Measurements from ENCODE around the gene KMT2C. TPM values are rescaled to one million over a fixed set of nuclear protein-coding genes. Genes with fewer than 3 reads are reported as not detected.
"Not testable (repeated sequence)": the region's sequence is repeated elsewhere in the genome, so short reads cannot be mapped to it uniquely, and the experiment has no call there.

Gene KMT2C
- total and polyA plus RNA-seq, 2 of the 8 experiments (the other 6 are each of a cell fraction or from before 2014, with no cell fraction given), result 9.1 to 40.8 TPM

GRCh38 chr7:152286219-152286618, 149.6 kb downstream of the KMT2C start:
- H3K36me3 ChIP-seq (ENCODE audit: control insufficient read depth in 2 of 4, insufficient read depth in 4 of 4, low read length in 3 of 4); H2BK5ac ChIP-seq (ENCODE audit: low read depth, low read length); H3K18ac ChIP-seq (ENCODE audit: extremely low read depth, low read length); H3K27me3 ChIP-seq (replicated peaks in 1 of 4; ENCODE audit: control insufficient read depth in 3 of 4, extremely low read depth in 1 of 4, insufficient read depth in 3 of 4, low read length in 3 of 4); H2BK15ac ChIP-seq (ENCODE audit: low read length); H2BK20ac ChIP-seq (ENCODE audit: low read length); CTCF ChIA-PET (ENCODE audit: partially characterized antibody); H3K23me2 ChIP-seq (ENCODE audit: low read depth, low read length); H3K4me3 ChIP-seq (ENCODE audit: extremely low read depth in 1 of 4, insufficient read depth in 2 of 4, low read depth in 3 of 4, low read length in 4 of 4); H4K5ac ChIP-seq (ENCODE audit: insufficient read length, low read depth, low read length); DNase-seq (ENCODE audit: low read depth in 1 of 2, low spot score in 2 of 2); H4K91ac ChIP-seq (replicated peaks; ENCODE audit: insufficient read length, low read length); H3K14ac ChIP-seq (ENCODE audit: insufficient read length); H3K9me3 ChIP-seq (ENCODE audit: insufficient read depth in 2 of 2, low read depth in 1 of 2, low read length in 1 of 2); H3K79me2 ChIP-seq (ENCODE audit: control insufficient read depth in 1 of 2, insufficient read depth in 2 of 2, low read length in 2 of 2); H4K20me1 ChIP-seq (replicated peaks in 1 of 2; ENCODE audit: control insufficient read depth in 1 of 2, insufficient read depth in 2 of 2, low read length in 2 of 2); H3K56ac ChIP-seq (replicated peaks; ENCODE audit: insufficient read length, low read depth, low read length); H3K27ac ChIP-seq (ENCODE audit: low read depth, low read length); H2AFZ ChIP-seq (ENCODE audit: low read length); H3K4me1 ChIP-seq (replicated peaks in 1 of 4; ENCODE audit: control insufficient read depth in 3 of 4, insufficient read depth in 4 of 4, low read length in 3 of 4); H3K4me2 ChIP-seq (ENCODE audit: insufficient read depth in 1 of 2, low read depth in 2 of 2, low read length in 2 of 2); H2BK12ac ChIP-seq (ENCODE audit: low read depth, low read length); H3K79me1 ChIP-seq (ENCODE audit: low read depth, low read length); H2BK120ac ChIP-seq (replicated peaks; ENCODE audit: low read depth, low read length); H3K23ac ChIP-seq (ENCODE audit: insufficient read length); H4K8ac ChIP-seq (ENCODE audit: extremely low read depth, insufficient read depth, low read length); H2AK5ac ChIP-seq (ENCODE audit: low read depth, low read length); H3K4ac ChIP-seq (replicated peaks; ENCODE audit: insufficient read length, low read depth, low read length); POLR2A ChIA-PET (ENCODE audit: partially characterized antibody); H3K9ac ChIP-seq (replicated peaks in 1 of 4; ENCODE audit: extremely low read depth in 1 of 4, low read depth in 3 of 4, low read length in 3 of 4): not testable (repeated sequence)
- FAIRE-seq, result peak; percentile 98

- H2AFZ ChIP-seq (ENCODE audit: low read length); H2BK15ac ChIP-seq (ENCODE audit: low read length); H3K23ac ChIP-seq (ENCODE audit: insufficient read length); H3K4ac ChIP-seq (replicated peaks; ENCODE audit: insufficient read length, low read depth, low read length); DNase-seq (ENCODE audit: low read depth in 1 of 2, low spot score in 2 of 2); H3K4me1 ChIP-seq (replicated peaks in 1 of 4; ENCODE audit: control insufficient read depth in 3 of 4, insufficient read depth in 4 of 4, low read length in 3 of 4); H3K23me2 ChIP-seq (ENCODE audit: low read depth, low read length); H3K27me3 ChIP-seq (replicated peaks in 1 of 4; ENCODE audit: control insufficient read depth in 3 of 4, extremely low read depth in 1 of 4, insufficient read depth in 3 of 4, low read length in 3 of 4); H2BK20ac ChIP-seq (ENCODE audit: low read length); H2BK120ac ChIP-seq (replicated peaks; ENCODE audit: low read depth, low read length); H2BK5ac ChIP-seq (ENCODE audit: low read depth, low read length); H3K56ac ChIP-seq (replicated peaks; ENCODE audit: insufficient read length, low read depth, low read length); POLR2A ChIA-PET (ENCODE audit: partially characterized antibody); H3K9me3 ChIP-seq (ENCODE audit: insufficient read depth in 2 of 2, low read depth in 1 of 2, low read length in 1 of 2); H3K18ac ChIP-seq (ENCODE audit: extremely low read depth, low read length); H2BK12ac ChIP-seq (ENCODE audit: low read depth, low read length); H3K9ac ChIP-seq (replicated peaks in 1 of 4; ENCODE audit: extremely low read depth in 1 of 4, low read depth in 3 of 4, low read length in 3 of 4); H4K8ac ChIP-seq (ENCODE audit: extremely low read depth, insufficient read depth, low read length); H3K14ac ChIP-seq (ENCODE audit: insufficient read length); H3K79me1 ChIP-seq (ENCODE audit: low read depth, low read length); H4K5ac ChIP-seq (ENCODE audit: insufficient read length, low read depth, low read length); H4K91ac ChIP-seq (replicated peaks; ENCODE audit: insufficient read length, low read length); H3K4me2 ChIP-seq (ENCODE audit: insufficient read depth in 1 of 2, low read depth in 2 of 2, low read length in 2 of 2); H2AK5ac ChIP-seq (ENCODE audit: low read depth, low read length); H3K4me3 ChIP-seq (ENCODE audit: extremely low read depth in 1 of 4, insufficient read depth in 2 of 4, low read depth in 3 of 4, low read length in 4 of 4); CTCF ChIA-PET (ENCODE audit: partially characterized antibody); H3K79me2 ChIP-seq (ENCODE audit: control insufficient read depth in 1 of 2, insufficient read depth in 2 of 2, low read length in 2 of 2); H3K27ac ChIP-seq (ENCODE audit: low read depth, low read length); H4K20me1 ChIP-seq (replicated peaks in 1 of 2; ENCODE audit: control insufficient read depth in 1 of 2, insufficient read depth in 2 of 2, low read length in 2 of 2); H3K36me3 ChIP-seq (ENCODE audit: control insufficient read depth in 2 of 4, insufficient read depth in 4 of 4, low read length in 3 of 4): not testable (repeated sequence)
- FAIRE-seq, result peak; percentile 88
- 82% methylated on average over 3 of the region's 3 CpGs; no CpG with 5 or more reads in 1 of the 2 experiments for WGBS, 2 experiments (ENCODE audit: extremely low coverage in 1 of 2, insufficient coverage in 1 of 2, insufficient read length in 1 of 2, insufficient replicate concordance in 2 of 2, low coverage in 1 of 2, low lambda C conversion rate in 2 of 2, missing lambda C conversion rate in 1 of 2)
These were observed 150.8 kb downstream of the KMT2C start for GRCh38 chr7:152284998-152285397.

All from H1 (cell line).